ENCODE results near the gene CCSER1.
"Not testable (repeated sequence)": the region's sequence is repeated elsewhere in the genome, so short reads cannot be mapped to it uniquely, and the experiment has no call there.

The CCSER1 gene

DNA sequence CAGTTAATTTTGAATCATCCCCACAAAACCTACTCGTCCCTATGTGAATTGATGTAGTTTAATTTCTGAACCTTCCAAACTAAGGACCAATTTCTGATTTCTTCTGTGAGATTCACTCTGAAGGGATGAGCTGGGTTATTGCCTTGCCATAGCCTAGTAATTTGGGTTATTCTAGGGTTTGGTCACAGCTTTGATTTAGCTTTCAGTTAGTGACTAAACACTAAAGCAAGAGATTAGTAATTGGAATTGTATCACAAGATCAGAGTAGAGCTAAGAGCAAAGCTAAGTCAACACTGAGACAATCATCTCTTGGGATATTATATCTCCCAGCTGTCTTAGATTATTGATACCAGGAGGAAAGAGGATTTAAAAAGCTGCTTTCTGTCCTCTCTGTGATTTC is 588.0 kb downstream of the CCSER1 start:
- no peak for DNase-seq (ENCODE audit: low spot score)

- DNase-seq (ENCODE audit: low spot score): no peak
These were observed 591.7 kb downstream of the CCSER1 start for GRCh38 chr4:90718931-90719330.

DNA sequence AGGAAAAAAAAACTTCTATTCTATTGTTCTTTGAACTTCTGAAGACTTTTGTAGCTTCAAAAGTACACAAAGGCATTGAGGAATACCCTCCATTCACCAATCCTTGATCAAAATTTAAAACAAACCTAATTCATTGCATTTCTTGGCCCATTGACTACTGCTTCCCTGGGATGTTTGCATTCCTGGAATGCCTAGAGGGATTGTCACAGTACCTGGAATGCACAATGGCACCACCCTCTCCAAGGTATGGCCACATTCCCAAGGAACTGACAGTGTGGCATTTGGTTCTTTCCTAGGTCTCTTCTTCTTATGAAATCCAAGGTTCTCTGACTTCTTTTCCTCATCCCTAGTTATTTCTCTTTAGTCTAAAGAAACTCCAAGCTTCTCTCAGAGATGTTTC is 600.7 kb downstream of the CCSER1 start:
- no peak for DNase-seq (ENCODE audit: low spot score)

DNA sequence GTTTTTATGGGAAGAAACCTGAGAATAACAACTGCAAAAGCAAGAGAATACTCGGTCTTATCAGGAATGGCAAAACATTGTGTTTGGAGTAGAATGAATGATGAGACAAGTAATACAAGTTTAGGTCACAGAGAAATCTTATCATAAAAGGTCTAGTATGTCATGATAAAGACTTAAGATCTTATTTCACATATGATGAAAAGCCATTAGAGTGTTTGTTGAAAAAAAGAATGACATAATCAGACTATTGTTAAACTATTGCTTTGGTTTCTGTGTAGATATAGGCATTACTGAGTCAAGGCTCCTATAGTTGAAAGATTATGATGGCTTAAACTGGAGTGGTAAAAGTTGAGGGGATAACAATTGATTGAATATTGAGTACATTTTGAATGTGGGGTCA is 603.6 kb downstream of the CCSER1 start:
- no peak for DNase-seq (ENCODE audit: low spot score)

DNA sequence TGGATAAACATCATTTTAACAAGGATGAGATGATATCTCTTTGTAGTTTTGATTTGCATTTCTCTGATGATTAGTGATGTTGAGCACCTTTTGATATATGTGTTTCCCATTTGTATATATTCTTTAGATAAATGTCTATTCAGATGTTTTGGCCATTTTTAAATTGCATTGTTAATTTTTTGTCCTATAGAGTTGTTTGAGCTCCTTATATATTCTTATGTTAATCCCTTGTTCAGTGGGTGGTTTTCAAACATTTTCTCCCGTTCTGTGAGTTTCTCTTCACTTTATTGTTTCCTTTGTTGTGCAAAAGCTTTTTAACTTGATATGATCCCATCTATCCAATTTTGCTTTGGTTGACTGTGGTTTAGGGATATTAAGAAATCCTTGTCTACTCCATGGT is 606.0 kb downstream of the CCSER1 start:
- no peak for DNase-seq (ENCODE audit: low spot score)

DNA sequence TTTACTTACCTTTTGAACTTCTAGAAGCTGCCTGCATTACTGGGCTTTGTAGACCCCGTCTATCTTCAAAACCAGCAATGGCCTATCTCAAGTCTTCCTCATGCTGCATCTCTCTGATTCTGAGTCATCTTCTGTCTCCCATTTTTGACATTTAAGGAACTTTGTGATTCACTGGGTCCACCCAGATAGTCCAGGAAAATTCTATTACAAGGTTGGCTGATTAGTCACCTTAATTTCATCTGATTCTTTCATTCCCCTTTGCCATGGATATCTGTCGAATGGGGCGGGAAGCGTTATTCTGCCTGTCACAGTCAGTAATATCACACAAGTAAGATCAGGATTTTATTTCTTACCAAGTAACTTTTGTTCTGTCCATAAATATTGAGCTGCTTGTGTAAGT is 618.0 kb downstream of the CCSER1 start:
- no peak for DNase-seq (ENCODE audit: low spot score)

DNA sequence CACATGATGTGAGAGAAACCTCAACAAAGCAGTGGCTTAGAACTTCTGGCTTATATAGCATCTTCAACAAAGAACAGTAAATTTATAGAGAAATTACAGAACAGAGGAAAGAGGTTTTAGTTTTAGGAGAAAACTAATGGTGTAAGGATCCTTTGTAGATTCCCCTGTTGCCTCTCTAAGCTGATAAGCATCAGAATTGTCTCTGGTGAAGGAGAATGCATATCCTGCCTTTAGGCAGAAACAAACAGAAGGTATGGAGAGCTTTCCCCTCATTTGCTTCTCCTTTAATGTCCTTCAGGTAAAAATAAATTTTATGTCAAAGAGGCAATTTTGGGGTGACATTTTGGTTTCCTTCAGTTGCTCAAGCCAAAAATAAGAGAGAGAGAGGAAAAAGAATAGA is 625.9 kb downstream of the CCSER1 start:
- DNase-seq (ENCODE audit: low spot score): no peak

- DNase-seq (ENCODE audit: low spot score): no peak
These were observed 630.4 kb downstream of the CCSER1 start for GRCh38 chr4:90757534-90758060.

- no peak for DNase-seq (ENCODE audit: low spot score)
These were observed 632.9 kb downstream of the CCSER1 start for GRCh38 chr4:90760059-90760458.

GRCh38 chr4:90766837-90767236 is 639.6 kb downstream of the CCSER1 start:
- no peak for DNase-seq (ENCODE audit: low spot score)

- DNase-seq (ENCODE audit: low spot score): no peak
These were observed 642.1 kb downstream of the CCSER1 start for GRCh38 chr4:90769251-90769650.

DNA sequence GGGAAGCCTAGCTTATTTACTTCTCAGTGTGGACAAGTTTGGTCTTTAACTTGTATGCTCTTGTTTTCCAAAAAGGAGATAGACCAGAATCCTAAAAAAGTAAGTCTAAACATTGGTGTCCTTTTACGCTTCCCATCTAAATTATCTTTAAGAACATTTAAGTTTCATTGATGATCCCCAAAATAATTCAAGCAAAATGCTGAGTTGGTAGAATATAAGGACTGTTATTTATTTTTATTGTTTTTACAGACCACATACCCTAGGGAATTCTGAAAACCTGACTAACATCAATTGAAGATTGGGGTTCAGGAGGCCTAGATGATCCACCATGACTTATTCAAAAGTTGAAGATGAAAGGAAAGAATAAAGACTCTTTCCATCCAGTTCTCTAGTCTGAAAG is 653.0 kb downstream of the CCSER1 start:
- DNase-seq (ENCODE audit: low spot score): no peak

GRCh38 chr4:90786602-90787001 is 659.4 kb downstream of the CCSER1 start:
- no peak for DNase-seq (ENCODE audit: low spot score)

DNA sequence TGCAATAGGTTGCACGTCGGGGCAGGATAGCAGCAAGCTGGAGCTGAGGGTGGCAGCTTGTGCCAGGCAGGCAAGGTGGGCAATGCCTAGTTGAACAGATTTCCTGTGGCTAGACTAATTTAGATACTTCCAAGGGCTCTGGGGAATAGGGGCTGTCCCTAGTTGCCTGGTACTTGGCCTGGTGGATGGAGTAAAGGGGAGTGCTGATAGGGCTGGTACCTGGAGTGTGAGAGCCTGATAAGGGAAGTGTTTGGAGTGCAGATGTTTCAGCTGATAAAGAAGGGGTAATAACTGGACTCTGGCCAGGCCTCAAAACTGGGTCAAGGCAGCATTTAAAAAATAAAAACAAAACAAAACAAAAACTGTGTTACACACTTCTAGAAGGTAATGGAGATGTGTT is 665.5 kb downstream of the CCSER1 start:
- DNase-seq (ENCODE audit: low spot score): no peak

- DNase-seq (ENCODE audit: low spot score): no peak
These were observed 671.8 kb downstream of the CCSER1 start for GRCh38 chr4:90798948-90799347.

- no peak for DNase-seq (ENCODE audit: low spot score)
These were observed 672.7 kb downstream of the CCSER1 start for GRCh38 chr4:90799895-90800294.

- DNase-seq (ENCODE audit: low spot score): peak; percentile 24
These were observed 688.4 kb downstream of the CCSER1 start for GRCh38 chr4:90815569-90815968.

- DNase-seq (ENCODE audit: low spot score): no peak
These were observed 689.6 kb downstream of the CCSER1 start for GRCh38 chr4:90816754-90817153.

GRCh38 chr4:90824266-90825150 is 697.3 kb downstream of the CCSER1 start:
- peak; percentile 13 for DNase-seq (ENCODE audit: low spot score)

- no peak for DNase-seq (ENCODE audit: low spot score)
These were observed 698.7 kb downstream of the CCSER1 start for GRCh38 chr4:90825849-90826248.

DNA sequence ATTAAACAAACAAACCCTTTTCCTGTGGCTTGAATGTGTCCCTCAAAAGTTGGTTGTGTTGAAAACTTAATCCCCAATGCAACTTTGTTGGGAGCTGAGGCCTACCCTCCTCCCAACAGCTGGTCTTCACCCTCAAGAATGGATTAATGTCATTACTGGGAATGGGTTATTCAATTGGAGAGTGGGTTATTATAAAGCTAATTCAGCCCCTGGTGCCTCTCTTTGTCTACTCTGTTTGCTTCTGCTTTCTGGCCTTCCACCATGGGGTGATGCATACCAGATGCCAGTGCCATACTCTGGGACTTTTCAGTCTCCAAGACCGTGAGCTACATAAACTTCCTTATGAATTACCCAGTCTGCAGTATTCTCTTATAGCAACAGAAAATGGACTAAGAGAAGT is 706.5 kb downstream of the CCSER1 start:
- DNase-seq (ENCODE audit: low spot score): no peak

DNA sequence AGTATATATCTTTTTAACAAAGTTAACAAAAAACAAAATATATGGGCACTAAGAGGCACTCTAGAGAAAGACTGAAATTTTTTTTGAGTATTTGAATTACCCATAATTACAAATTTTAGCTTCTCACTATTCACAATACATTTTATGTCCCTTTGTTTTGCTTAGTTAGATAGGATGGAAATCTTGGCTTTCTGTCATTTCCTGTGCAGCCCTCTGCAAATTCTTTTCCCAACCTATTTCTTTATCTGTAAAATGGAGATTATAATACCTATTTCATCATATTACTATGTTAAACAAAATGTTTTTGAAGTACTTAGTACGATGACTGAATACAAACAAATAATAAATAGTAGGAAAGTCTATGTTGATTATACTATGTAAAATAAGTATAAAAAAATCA is 710.0 kb downstream of the CCSER1 start:
- no peak for DNase-seq (ENCODE audit: low spot score)

GRCh38 chr4:90838859-90839258 is 711.7 kb downstream of the CCSER1 start:
- not testable (repeated sequence) for DNase-seq (ENCODE audit: low spot score)

DNA sequence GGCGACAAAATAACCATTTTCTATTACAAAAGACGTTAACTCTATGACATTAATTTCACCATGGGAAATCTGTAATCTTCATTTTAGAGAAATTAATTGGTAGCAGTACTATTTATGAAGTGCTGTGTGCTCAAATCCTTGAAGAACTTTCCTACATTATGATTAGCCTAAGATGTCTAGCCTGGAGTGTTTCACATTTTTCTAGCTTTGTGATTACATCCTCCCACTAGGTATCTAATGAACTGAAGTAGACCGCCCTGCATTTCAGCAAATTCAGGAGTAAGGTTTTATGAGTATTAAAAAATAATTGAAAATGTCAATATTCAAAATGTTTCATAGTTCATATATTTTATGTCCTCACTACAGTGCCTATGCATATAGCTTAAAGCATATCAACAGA is 713.1 kb downstream of the CCSER1 start:
- peak; percentile 31 for DNase-seq (ENCODE audit: low spot score)
